Spleen (tissue), 11 donors: Measurements from ENCODE around the gene ELAPOR1. TPM values are rescaled to one million over a fixed set of nuclear protein-coding genes. Genes with fewer than 3 reads are reported as not detected.

ENCODE experiments used
- DNase-seq: peaks from one replicate; pipeline ENCODE4 v3.0.0-alpha.2; 2020
- H3K27ac ChIP-seq, 8 donors: fragments of 200-600 bp; sonication (generic) in 7 of 8; 1 replicate in 4 of 8; 2 replicates in 4 of 8; pipeline versions ENCODE4 v1.5.0 to v1.8.0; 2016 to 2021; ENCODE audit warnings: inconsistent platforms in 4 of 8, mild to moderate bottlenecking in 4 of 8, moderate library complexity in 1 of 8
- H3K27me3 ChIP-seq, 7 donors: fragments of 200-600 bp; sonication (generic) in 6 of 7; replicated peaks in 1 of 7; 1 replicate in 4 of 7; 2 replicates in 3 of 7; pipeline versions ENCODE4 v1.5.0 to v1.8.0; 2016 to 2021; ENCODE audit warnings: inconsistent platforms in 3 of 7, mild to moderate bottlenecking in 1 of 7
- H3K36me3 ChIP-seq, 6 donors: fragments of 200-600 bp; sonication (generic) in 5 of 6; 1 replicate in 4 of 6; 2 replicates in 2 of 6; pipeline versions ENCODE4 v1.5.0 to v1.8.0; 2016 to 2021; ENCODE audit warnings: inconsistent platforms in 2 of 6
- H3K4me1 ChIP-seq, 6 donors: fragments of 200-600 bp; sonication (generic) in 5 of 6; 1 replicate in 3 of 6; 2 replicates in 3 of 6; pipeline versions ENCODE4 v1.5.0 to v1.8.0; 2016 to 2021; ENCODE audit warnings: inconsistent platforms in 3 of 6
- H3K4me3 ChIP-seq, 8 donors: fragments of 200-600 bp; sonication (generic) in 7 of 8; 1 replicate in 4 of 8; 2 replicates in 4 of 8; pipeline versions ENCODE4 v1.5.0 to v1.8.0; 2016 to 2021; ENCODE audit warnings: inconsistent platforms in 4 of 8, mild to moderate bottlenecking in 4 of 8, moderate library complexity in 2 of 8
- H3K9me3 ChIP-seq, 8 donors: fragments of 200-600 bp; sonication (generic) in 7 of 8; 1 replicate in 4 of 8; 2 replicates in 4 of 8; pipeline versions ENCODE4 v1.5.0 to v1.8.0; 2016 to 2021; ENCODE audit warnings: inconsistent platforms in 4 of 8
- POLR2A ChIP-seq, 3 donors: fragments of 450-650 bp; IDR thresholded peaks; one replicate each; pipeline ENCODE4 v1.5.1; 2017; ENCODE audit warnings: antibody characterized with exemption in 3 of 3, mild to moderate bottlenecking in 1 of 3
- POLR2AphosphoS5 ChIP-seq, 3 donors: sonication (generic); formaldehyde crosslinking; IDR thresholded peaks; one replicate each; pipeline ENCODE4 v1.5.1; 2017; ENCODE audit warnings: antibody characterized with exemption in 3 of 3
- WGBS, 5 donors: extraction: QIAGEN DNeasy Blood & Tissue Kit in 3 of 5; methylation state at CpG; one replicate each; pipeline versions ENCODE4 v1.1.5 to v1.1.7; 2013 to 2018; 5-methylcytosine and 5-hydroxymethylcytosine counted together
- intact Hi-C: fragments of 100-400 bp; cut with DNase I; formaldehyde crosslinking; loops from one replicate; pipeline ENCODE4 v1.15.0; 2023; ENCODE audit warnings: low total_unique reads
- polyA plus RNA-seq, 3 donors: library from polyadenylated mRNA; stranded (reverse); fragments of 200-250 nt; gene quantifications; one replicate each; pipeline ENCODE4 v1.2.1, GENCODE V29; 2013
- total RNA-seq, 7 donors: library from RNA; depleted of rRNA in 3 of 7; stranded (reverse); fragments of >200 nt in 3 of 7; fragmentation: NEBNext Ultra II Directional in 4 of 7; extraction: Animal tissue kit (Norgen Biotek cat#: 25700) in 4 of 7; gene quantifications; one replicate each; pipeline versions ENCODE4 v1.1.0 to v1.2.1, GENCODE V29; 2016 to 2021
- TF ChIP-seq, protein P1 (sequence below), 11 experiments: fragments of 200-600 bp in 7 of 11; fragments of 450-650 bp in 4 of 11; sonication (generic) in 4 of 11; IDR thresholded peaks in 8 of 11; conservative IDR thresholded peaks in 3 of 11; 1 replicate in 7 of 11; 2 replicates in 4 of 11; pipeline versions ENCODE4 v1.4.0 to v1.8.0; 2016 to 2021; ENCODE audit warnings: antibody characterized with exemption in 11 of 11, inconsistent platforms in 4 of 11, mild to moderate bottlenecking in 1 of 11
- donor health status: healthy with polysubstance abuse.
- donor health status: DM: no; HTN: no; CAD: no; lungs with moderate emphysema.
- donor health status: DM: no; HTN: no; CAD: no.
- donor health status: Bipolar disorder and iron deficiency.
- donor health status: healthy.
- donor health status: DM: no; HTN: no; CAD: no.
- donor health status: DM: yes; HTN: yes; CAD: no.

The ELAPOR1 gene
- total and polyA plus RNA-seq, 10 donors = 0.26 to 10.3 (median 2.5) TPM

DNA sequence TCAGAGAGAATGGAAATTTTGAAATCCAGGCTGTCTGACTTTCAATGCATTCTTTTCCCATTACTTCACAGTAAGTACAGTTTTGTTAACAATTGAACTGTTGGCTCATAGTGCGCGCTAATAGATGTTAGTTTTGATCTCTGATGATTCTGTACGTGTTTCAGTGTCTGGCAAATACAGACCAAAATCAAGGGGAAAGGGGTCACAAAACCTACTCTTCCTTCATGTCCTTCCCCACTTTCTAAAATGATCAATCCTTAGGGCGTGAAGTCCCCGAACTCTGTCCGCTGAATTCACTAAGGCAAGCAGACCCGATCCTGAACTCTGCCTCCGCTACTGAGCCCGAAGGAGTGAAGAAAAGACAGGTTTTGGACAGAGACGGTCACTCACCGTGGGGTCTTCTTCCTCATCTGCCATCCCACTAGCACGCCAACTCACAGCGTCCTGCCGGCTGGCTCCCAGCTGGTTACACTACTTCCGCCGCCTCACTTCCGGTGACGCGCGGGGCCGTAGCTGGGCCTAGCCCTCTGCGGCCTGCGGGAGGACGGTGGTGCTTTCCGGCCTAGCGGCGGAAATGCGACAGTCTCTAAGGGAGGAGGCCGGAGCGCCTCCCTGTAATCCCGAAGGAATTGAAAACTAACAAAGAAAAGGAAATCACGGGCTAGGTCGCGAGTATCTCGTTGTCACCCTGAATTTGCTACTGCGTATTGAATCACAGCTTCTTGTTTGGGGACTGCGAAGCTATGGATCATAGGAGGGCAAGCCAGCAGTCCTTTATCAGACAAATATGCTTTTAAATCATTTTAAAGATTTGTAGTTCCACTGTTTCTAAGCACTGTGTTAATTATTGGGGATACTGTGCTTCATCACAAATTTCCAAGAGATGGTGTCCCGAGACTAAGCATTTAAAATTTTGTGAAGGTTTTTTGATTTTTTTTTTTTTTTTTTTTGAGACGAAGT is 38.1 kb upstream of the ELAPOR1 start, which contains the start of gene TAF13:
TAF13 (minus strand) TSS at position 473 of the 960 bp plus-strand sequence; CDS start at position 417, 56 bp downstream.
- Histone ChIP-seq H3K4me1 (peaks cover 10 to 41% (median 20%) of the 10 kb centered on the region in 6 donors), H3K27ac (peak within 1 kb of the TSS; percentile 87 to 96 (median 93)), H3K9me3 (no peaks in the 10 kb centered on the region), H3K27me3 (no peaks in the 10 kb centered on the region), H3K4me3 (peak within 1 kb of the TSS; percentile 54 to 90 (median 63)), H3K36me3 (peaks cover 0 to 28% (median 8%) of the 10 kb centered on the region in 6 donors)
- peak; percentile 99 to 100 (median 99) for TF ChIP-seq POLR2AphosphoS5 (IDR thresholded peaks at IDR 0.05)
- TF ChIP-seq POLR2A (IDR thresholded peaks at IDR 0.05) = peak in 2 of 3 donors; percentile 35 to 79
- TF ChIP-seq, protein P1, sequence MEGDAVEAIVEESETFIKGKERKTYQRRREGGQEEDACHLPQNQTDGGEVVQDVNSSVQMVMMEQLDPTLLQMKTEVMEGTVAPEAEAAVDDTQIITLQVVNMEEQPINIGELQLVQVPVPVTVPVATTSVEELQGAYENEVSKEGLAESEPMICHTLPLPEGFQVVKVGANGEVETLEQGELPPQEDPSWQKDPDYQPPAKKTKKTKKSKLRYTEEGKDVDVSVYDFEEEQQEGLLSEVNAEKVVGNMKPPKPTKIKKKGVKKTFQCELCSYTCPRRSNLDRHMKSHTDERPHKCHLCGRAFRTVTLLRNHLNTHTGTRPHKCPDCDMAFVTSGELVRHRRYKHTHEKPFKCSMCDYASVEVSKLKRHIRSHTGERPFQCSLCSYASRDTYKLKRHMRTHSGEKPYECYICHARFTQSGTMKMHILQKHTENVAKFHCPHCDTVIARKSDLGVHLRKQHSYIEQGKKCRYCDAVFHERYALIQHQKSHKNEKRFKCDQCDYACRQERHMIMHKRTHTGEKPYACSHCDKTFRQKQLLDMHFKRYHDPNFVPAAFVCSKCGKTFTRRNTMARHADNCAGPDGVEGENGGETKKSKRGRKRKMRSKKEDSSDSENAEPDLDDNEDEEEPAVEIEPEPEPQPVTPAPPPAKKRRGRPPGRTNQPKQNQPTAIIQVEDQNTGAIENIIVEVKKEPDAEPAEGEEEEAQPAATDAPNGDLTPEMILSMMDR (IDR thresholded peaks at IDR 0.05 in 8 of 11, conservative IDR thresholded peaks at IDR 0.05 in 3 of 11) = peak in 10 of 11 experiments; percentile 21 to 68 (median 51)
- 4 to 5% (median 5%) methylated on average over 39 of the region's 39 CpGs for WGBS, 5 donors
- peak; percentile 100 for DNase-seq
- intact Hi-C loops = no loop called here

DNA sequence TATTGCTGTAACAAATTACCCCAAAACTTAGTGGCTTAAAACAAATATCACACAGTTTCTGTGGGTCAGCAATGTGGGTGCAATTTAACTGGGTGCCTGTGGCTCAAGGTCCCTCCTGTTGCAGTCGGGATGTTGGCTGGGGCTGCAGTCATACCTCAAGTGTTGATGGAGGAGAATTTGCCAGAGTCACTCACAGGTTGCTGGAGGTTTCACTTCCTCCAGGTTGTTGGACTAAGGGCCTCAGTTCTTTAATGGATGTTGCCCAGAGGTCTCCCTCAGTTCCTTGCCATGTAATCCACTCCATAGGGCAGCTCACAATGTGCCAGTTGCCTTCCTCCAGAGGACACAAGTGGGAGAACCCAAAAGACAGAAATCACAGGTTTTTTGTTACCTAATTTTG is 35.6 kb upstream of the ELAPOR1 start:
- DNase-seq = no peak
- Histone ChIP-seq H3K27ac (no peak overlapping the region), H3K9me3 (no peaks in the 10 kb centered on the region), H3K4me1 (peaks cover 10 to 29% (median 18%) of the 10 kb centered on the region in 6 donors), H3K27me3 (no peaks in the 10 kb centered on the region), H3K4me3 (no peak overlapping the region), H3K36me3 (peaks cover 0 to 6% (median 3%) of the 10 kb centered on the region in 6 donors)
- TF ChIP-seq, protein P1 (IDR thresholded peaks at IDR 0.05 in 8 of 11, conservative IDR thresholded peaks at IDR 0.05 in 3 of 11) = no peak
- no peak for TF ChIP-seq POLR2A (IDR thresholded peaks at IDR 0.05)
- TF ChIP-seq POLR2AphosphoS5 (IDR thresholded peaks at IDR 0.05) = no peak
- intact Hi-C loops = no loop called here
- 67 to 88% (median 76%) methylated on average over 1 of the region's 1 CpG for WGBS, 5 donors

DNA sequence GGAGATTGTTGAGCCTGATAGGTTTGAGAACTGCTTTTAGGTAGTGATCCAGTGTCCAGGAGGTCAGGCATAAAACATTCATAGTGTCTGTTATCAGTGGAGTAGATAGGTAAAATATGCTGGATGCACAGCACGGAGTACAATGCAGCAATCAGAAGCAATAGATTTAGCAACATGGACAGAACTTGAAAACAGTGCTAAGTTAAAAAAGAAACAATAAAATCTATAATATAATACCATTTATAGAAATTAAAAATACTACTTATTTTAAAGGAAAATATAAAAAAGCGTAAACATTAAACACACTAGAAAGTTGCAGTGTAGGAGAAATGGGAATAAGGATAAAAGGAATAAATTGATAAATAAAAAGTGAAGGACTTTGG is 34.7 kb upstream of the ELAPOR1 start:
- peak overlapping the region in 7 of 8 donors; percentile 52 to 79 (median 69) for H3K27ac ChIP-seq
- WGBS, 5 donors = 94 to 100% (median 97%) methylated on average over 2 of the region's 2 CpGs

More for the DNA sequence above, 34.7 kb upstream of the ELAPOR1 start:
- no peaks in the 10 kb centered on the region for H3K27me3 ChIP-seq
- H3K36me3 ChIP-seq = no peaks in the 10 kb centered on the region
- TF ChIP-seq, protein P1 (IDR thresholded peaks at IDR 0.05 in 8 of 11, conservative IDR thresholded peaks at IDR 0.05 in 3 of 11) = no peak
- TF ChIP-seq POLR2A (IDR thresholded peaks at IDR 0.05) (no peak), POLR2AphosphoS5 (IDR thresholded peaks at IDR 0.05) (no peak)
- no peak overlapping the region for H3K4me3 ChIP-seq
- intact Hi-C loops = no loop called here
- no peaks in the 10 kb centered on the region for H3K9me3 ChIP-seq
- no peak for DNase-seq
- peaks cover 10 to 29% (median 18%) of the 10 kb centered on the region in 6 donors for H3K4me1 ChIP-seq
